RPMI7951 (cell line): ENCODE results near the gene IGSF10. TPM values are rescaled to one million over a fixed set of nuclear protein-coding genes. Genes with fewer than 3 reads are reported as not detected.

Experiments
- DNase-seq: peaks from one replicate; pipeline ENCODE4 v3.0.0-alpha.2; 2012; ENCODE audit warnings: low read depth
- total RNA-seq: library from RNA; depleted of rRNA; stranded (reverse); fragments of >200 nt; shearing (Covaris generic); gene quantifications from 2 replicates; pipeline ENCODE4 v1.2.3, GENCODE V29; 2014

IGSF10 gene
- total RNA-seq, 1 experiment from 2014 or later = 0.36 TPM

DNA sequence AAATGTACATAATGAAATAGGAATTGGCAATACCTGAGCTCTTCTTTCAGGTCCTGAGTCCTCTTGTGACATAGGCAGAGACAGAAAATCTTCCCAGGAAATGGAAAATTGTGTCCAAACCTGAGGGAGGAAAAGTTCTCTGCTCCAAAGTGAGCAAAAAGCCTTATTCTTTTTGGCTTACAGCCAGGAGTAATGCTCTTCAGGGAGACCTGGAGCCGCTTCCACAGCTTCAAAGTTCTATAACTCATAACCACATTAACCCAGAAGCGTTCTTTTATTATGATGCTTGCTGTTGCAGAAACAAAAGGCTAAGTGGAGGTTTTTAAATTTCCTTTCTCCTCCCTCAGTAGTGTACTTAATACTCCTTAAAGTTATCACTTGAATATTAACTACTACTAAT lies 633 bp downstream of the IGSF10 start:
- DNase-seq = peak; percentile 20

DNA sequence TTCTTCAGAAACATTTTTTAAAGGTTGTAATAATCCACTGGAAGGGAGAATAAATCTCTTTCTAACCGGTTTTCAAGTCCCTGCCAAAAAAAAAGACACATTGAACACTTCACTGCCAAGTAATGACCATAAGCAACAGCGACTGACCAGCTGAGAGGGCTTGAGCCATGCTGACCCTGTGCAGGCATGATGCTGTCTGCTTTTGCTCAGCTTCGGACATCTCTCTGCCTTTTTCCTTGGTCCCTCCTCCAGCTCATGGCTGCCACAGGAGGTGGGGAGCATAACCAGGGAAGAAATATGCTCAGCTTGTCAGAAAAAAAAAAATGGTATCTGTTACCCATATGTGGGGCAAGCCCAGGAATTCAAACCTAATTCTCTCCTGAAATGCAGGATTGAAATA lies 1.5 kb downstream of the IGSF10 start:
- DNase-seq = no peak

- no peak for DNase-seq
Measured at GRCh38 chr3:151456065-151456464, 4.8 kb downstream of the IGSF10 start.

- no peak for DNase-seq
Measured at GRCh38 chr3:151452841-151453240, 8.0 kb downstream of the IGSF10 start.

DNA sequence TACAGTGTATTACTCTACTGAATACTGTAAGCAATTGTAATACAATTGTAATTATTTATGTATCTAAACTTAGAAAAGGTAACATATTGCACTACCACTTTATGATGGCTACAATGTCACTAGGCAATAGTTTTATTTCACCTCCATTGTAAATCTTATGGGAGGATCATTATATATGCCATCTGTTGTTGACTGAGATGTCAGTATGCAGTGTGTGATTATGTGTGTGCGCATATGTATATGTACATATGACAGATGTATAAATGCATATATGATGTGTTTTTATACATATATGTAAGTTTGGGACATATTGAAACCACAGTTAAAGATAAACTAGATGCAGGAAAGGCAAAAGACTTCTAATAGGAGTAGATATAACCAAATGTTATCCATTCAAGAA lies 8.5 kb downstream of the IGSF10 start:
- no peak for DNase-seq

GRCh38 chr3:151446002-151446340 lies 14.9 kb downstream of the IGSF10 start:
- DNase-seq = peak; percentile 56

DNA sequence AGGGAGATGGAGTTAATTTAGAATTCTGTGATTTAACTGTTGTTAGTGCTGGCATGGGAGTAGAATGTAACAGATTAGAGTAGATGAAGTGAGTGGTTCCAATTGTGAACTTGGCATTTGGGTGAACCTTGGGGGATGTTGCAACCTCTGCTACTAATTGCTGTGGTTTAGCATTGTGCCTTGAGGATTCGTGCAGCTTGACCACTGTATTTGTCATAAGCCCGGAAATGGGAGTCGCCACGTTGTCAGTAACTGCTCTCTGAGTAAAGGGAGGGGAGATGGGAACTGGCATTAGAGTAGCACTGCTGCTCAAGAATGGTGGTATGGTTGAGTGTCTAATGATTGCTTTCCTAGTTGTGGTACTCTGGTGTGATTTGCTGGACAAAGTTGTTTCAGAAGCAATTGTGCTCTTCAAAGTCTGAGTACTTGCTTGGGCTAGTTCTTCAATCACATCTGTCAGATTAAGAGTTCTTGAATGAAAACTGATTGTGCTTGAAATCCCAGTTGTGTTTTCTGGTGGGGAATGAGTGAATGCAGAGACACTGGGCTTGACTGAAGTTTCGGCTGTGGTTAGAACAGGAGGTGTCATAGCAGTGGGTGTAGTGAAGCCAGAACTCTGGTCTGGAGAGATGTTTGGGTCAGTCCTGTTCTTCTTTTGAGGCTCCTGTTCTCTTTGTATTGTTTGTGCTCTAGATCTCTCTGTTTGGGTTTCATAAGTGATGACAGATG lies 15.4 kb downstream of the IGSF10 start:
- peak; percentile 98 for DNase-seq

DNA sequence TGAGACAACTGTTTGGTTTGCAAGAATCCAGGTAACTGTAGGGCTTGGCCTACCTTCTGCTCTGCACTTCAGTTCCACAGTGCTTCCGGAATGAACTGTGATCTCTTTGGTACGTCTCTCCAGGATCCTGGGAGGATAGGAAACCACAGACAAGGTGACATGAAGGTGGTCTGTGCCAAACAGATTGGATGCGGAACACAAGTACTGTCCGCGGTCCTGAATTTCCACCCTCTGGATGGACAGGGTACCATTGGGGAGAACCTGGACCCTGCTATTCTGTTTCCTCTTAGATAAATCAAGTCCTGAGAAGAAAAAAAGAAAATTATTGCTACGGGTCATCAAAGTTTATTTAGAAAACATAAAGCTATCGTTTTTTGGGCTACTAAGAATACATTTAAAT lies 17.3 kb downstream of the IGSF10 start:
- peak; percentile 26 for DNase-seq

GRCh38 chr3:151440940-151441339 lies 19.9 kb downstream of the IGSF10 start:
- no peak for DNase-seq

DNA sequence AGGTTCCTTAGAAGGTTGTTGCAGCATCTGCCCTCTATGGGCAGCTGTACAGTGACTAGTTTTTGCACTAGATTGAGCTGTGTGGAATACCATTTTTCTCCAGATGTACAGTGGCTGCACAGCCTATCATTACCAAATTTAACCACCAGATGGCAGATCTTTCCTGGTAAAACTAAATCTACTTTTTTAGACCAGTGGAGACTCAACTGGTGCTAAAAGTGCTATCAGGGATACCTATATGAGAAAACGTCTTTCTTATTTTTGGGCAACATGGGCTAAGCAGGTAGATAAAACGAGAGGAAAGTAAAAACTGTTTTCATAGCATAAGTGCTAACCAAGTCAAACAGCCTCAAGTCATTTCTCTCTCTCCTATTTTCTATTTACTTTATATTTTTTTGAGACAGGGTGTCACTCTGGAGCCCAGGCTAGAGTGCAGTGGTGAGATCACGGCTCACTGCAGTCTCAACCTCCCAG lies 21.2 kb downstream of the IGSF10 start:
- peak; percentile 74 for DNase-seq

GRCh38 chr3:151437906-151438305 lies 23.0 kb downstream of the IGSF10 start:
- DNase-seq = no peak

GRCh38 chr3:151436675-151437446 lies 24.0 kb downstream of the IGSF10 start:
- DNase-seq = no peak

DNA sequence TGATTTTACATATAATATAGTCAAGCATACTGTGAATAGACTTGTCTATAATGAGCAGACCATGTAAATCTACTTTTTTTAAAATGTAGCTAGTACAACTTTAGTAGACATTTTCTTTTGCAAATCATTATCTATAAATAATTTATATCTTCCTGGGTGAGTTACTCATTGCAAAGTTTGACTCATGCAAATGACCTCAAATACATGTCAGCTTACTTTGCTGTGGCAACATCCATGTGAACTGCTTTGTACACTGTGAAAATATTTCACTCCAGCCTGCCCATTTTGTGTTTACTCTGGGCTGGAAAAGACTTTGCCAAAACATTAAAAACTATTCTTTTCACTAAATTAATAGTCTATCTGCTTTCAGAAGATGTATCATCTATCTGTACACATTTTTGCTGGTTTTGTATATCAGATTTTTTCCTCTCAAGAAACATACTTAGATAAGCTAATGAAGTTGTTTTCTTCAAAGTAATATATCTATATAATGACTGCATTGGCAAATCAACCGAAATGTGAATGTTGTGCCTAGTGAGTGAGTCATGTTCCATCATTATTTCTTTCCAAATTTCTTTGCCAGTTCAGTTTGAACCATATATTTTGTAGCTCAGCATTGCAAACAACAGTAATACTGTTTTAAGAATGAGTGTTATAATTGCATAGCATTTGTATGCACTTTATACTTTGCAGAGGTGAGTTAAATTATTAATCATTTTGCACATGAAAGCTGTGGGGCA lies 26.5 kb downstream of the IGSF10 start:
- DNase-seq = peak; percentile 66

- DNase-seq = no peak
Measured at GRCh38 chr3:151432616-151433372, 28.1 kb downstream of the IGSF10 start.

- DNase-seq = peak; percentile 78
Measured at GRCh38 chr3:151431940-151432339, 28.9 kb downstream of the IGSF10 start.

GRCh38 chr3:151430821-151431484 lies 29.9 kb downstream of the IGSF10 start:
- DNase-seq = no peak

DNA sequence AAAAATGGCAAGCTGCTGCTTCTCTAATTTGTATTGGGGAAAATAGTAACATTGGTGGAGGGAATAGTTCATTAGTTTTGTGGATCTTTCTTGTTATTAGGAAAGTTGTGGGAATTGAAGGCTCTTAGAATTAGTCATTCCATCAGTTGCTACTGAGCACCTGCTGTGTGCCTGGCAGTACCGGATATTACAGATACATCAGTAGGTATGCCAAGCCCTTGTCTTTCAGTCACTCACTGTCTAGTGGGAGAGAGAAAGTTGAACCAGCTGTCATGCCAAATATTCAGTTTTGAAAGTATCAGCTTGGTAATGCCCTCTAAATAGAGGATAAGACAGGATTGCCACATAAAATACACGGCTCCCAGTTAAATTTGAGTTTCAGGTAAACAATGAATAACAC lies 32.5 kb downstream of the IGSF10 start:
- no peak for DNase-seq

GRCh38 chr3:151426341-151426657 lies 34.6 kb downstream of the IGSF10 start:
- no peak for DNase-seq

- peak; percentile 33 for DNase-seq
Measured at GRCh38 chr3:151425627-151426340, 35.1 kb downstream of the IGSF10 start.

DNA sequence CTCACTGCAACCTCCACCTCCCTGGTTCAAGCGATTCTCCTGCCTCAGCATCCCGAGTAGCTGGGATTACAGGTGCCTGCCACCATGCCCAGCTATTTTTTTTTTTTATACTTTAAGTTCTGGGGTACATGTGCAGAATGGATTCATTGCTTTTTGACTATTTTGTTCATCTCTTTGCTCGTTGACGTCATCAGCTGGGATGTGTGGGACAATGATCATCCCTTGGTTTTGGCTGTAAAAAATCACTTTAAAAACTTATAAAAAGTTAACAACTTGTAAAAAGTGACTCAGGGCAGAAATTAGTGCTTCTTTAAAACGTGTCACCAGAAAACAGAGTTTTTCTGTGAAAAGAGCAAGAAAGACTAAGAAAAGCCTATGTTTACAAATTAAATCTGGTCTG lies 37.8 kb downstream of the IGSF10 start:
- no peak for DNase-seq

DNA sequence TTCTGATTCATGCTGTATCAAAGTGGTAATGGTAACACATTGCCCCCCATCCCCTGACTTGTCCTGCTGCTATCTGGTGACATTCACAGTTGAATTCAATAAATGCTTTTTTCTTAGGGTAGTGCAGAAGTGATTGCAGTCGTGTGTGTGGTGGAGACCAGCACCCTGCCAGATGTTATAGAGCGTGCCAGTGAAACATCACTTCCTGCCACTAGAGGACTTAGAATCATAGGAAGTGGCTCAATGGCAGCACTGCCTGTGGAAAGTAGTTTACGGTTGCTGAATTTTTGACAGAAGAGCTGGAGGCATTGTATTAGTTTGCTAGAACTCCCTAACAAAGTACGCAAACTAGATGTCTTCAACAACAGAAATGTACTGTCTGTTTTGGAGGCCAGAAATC lies 38.9 kb downstream of the IGSF10 start:
- DNase-seq = no peak
